BLaER1 treated with 17β-estradiol and CSF1 and Interleukin-3, amounts not matched to agents 10 nM and 100 nM (cell line): ENCODE measurements around the gene NBPF11.
"Not testable (repeated sequence)": the region's sequence is repeated elsewhere in the genome, so short reads cannot be mapped to it uniquely, and the experiment has no call there.

Experiments
- H3K27ac ChIP-seq, 11 experiments: shearing (Covaris generic); formaldehyde crosslinking; 2 replicates each; pipeline ENCODE4 v1.8.1; 2022
- H3K27me3 ChIP-seq, 11 experiments: shearing (Covaris generic); formaldehyde crosslinking; 2 replicates each; pipeline ENCODE4 v1.8.1; 2022
- H3K36me3 ChIP-seq, 11 experiments: shearing (Covaris generic); formaldehyde crosslinking; 2 replicates each; pipeline ENCODE4 v1.8.1; 2022
- H3K4me1 ChIP-seq, 10 experiments: shearing (Covaris generic); formaldehyde crosslinking; 2 replicates each; pipeline ENCODE4 v1.8.1; 2022
- H3K4me2 ChIP-seq, 11 experiments: shearing (Covaris generic); formaldehyde crosslinking; 2 replicates each; pipeline ENCODE4 v1.8.1; 2022
- H3K4me3 ChIP-seq, 10 experiments: shearing (Covaris generic); formaldehyde crosslinking; 2 replicates each; pipeline ENCODE4 v1.8.1; 2022
- H3K9ac ChIP-seq, 11 experiments: shearing (Covaris generic); formaldehyde crosslinking; 2 replicates each; pipeline ENCODE4 v1.8.1; 2022
- H3K9me3 ChIP-seq, 11 experiments: shearing (Covaris generic); formaldehyde crosslinking; replicated peaks in 1 of 11; 2 replicates each; pipeline ENCODE4 v1.8.1; 2022
- H4K20me1 ChIP-seq, 11 experiments: shearing (Covaris generic); formaldehyde crosslinking; 2 replicates each; pipeline ENCODE4 v1.8.1; 2022

NBPF11 gene

GRCh38 chr1:148147052-148147838, 4.8 kb downstream of the NBPF11 start:
- not testable (repeated sequence) for H3K9ac ChIP-seq, H3K4me1 ChIP-seq, H3K27me3 ChIP-seq, H3K36me3 ChIP-seq, H3K4me3 ChIP-seq, H3K9me3 ChIP-seq, H3K4me2 ChIP-seq, H3K27ac ChIP-seq
- peaks cover 0 to 35% (median 4%) of the 10 kb centered on the region in 11 experiments; a peak in 9 of 22 replicates for H4K20me1 ChIP-seq

- peaks cover 0 to 34% (median 4%) of the 10 kb centered on the region in 11 experiments; a peak in 9 of 22 replicates for H4K20me1 ChIP-seq
- H3K9ac ChIP-seq, H3K27me3 ChIP-seq, H3K4me1 ChIP-seq, H3K4me2 ChIP-seq, H3K4me3 ChIP-seq, H3K36me3 ChIP-seq, H3K27ac ChIP-seq, H3K9me3 ChIP-seq: not testable (repeated sequence)
Observed at GRCh38 chr1:148146191-148146997, 5.7 kb downstream of the NBPF11 start.

- peaks cover 0 to 11% (median 4%) of the 10 kb centered on the region in 11 experiments; a peak in 7 of 22 replicates for H4K20me1 ChIP-seq
- not testable (repeated sequence) for H3K4me3 ChIP-seq, H3K27me3 ChIP-seq, H3K27ac ChIP-seq, H3K9ac ChIP-seq, H3K4me2 ChIP-seq, H3K36me3 ChIP-seq, H3K4me1 ChIP-seq, H3K9me3 ChIP-seq
Observed at GRCh38 chr1:148143223-148143622, 8.9 kb downstream of the NBPF11 start.

GRCh38 chr1:148141936-148142335, 10.1 kb downstream of the NBPF11 start:
- not testable (repeated sequence) for H3K36me3 ChIP-seq, H3K9ac ChIP-seq, H3K27ac ChIP-seq, H3K4me2 ChIP-seq, H4K20me1 ChIP-seq, H3K9me3 ChIP-seq, H3K4me1 ChIP-seq, H3K4me3 ChIP-seq, H3K27me3 ChIP-seq

GRCh38 chr1:148138606-148139005, 13.5 kb downstream of the NBPF11 start:
- not testable (repeated sequence) for H3K9me3 ChIP-seq, H3K27ac ChIP-seq, H4K20me1 ChIP-seq, H3K36me3 ChIP-seq, H3K27me3 ChIP-seq, H3K9ac ChIP-seq, H3K4me2 ChIP-seq, H3K4me3 ChIP-seq, H3K4me1 ChIP-seq

GRCh38 chr1:148122341-148122740, 29.7 kb downstream of the NBPF11 start:
- H3K4me2 ChIP-seq, H3K4me3 ChIP-seq, H3K9me3 ChIP-seq, H3K27me3 ChIP-seq, H4K20me1 ChIP-seq, H3K27ac ChIP-seq, H3K4me1 ChIP-seq, H3K9ac ChIP-seq: not testable (repeated sequence)
- H3K36me3 ChIP-seq: peaks cover 0 to 13% (median 0%) of the 10 kb centered on the region in 11 experiments; a peak in 4 of 22 replicates

- not testable (repeated sequence) for H3K27me3 ChIP-seq
Observed at GRCh38 chr1:148120395-148120794, 31.7 kb downstream of the NBPF11 start.

GRCh38 chr1:148095732-148096131, 56.3 kb downstream of the NBPF11 start:
- not testable (repeated sequence) for H3K4me1 ChIP-seq, H3K9ac ChIP-seq, H3K36me3 ChIP-seq, H3K4me3 ChIP-seq, H3K27ac ChIP-seq, H3K27me3 ChIP-seq, H3K4me2 ChIP-seq, H3K9me3 ChIP-seq, H4K20me1 ChIP-seq

More at GRCh38 chr1:148120395-148120794, 31.7 kb downstream of the NBPF11 start:
- H4K20me1 ChIP-seq, H3K4me2 ChIP-seq, H3K4me1 ChIP-seq, H3K9me3 ChIP-seq, H3K36me3 ChIP-seq, H3K27ac ChIP-seq, H3K9ac ChIP-seq, H3K4me3 ChIP-seq: not testable (repeated sequence)

GRCh38 chr1:148086196-148086595, 65.9 kb downstream of the NBPF11 start:
- H4K20me1 ChIP-seq: not testable (repeated sequence)

GRCh38 chr1:148081205-148081604, 70.9 kb downstream of the NBPF11 start:
- not testable (repeated sequence) for H4K20me1 ChIP-seq, H3K4me1 ChIP-seq, H3K9ac ChIP-seq, H3K36me3 ChIP-seq, H3K27me3 ChIP-seq, H3K27ac ChIP-seq, H3K9me3 ChIP-seq, H3K4me3 ChIP-seq, H3K4me2 ChIP-seq

More at GRCh38 chr1:148086196-148086595, 65.9 kb downstream of the NBPF11 start:
- H3K36me3 ChIP-seq, H3K4me3 ChIP-seq, H3K4me2 ChIP-seq, H3K9ac ChIP-seq, H3K9me3 ChIP-seq, H3K27me3 ChIP-seq, H3K27ac ChIP-seq, H3K4me1 ChIP-seq: not testable (repeated sequence)

- H4K20me1 ChIP-seq, H3K9me3 ChIP-seq, H3K27ac ChIP-seq, H3K36me3 ChIP-seq, H3K27me3 ChIP-seq, H3K9ac ChIP-seq, H3K4me2 ChIP-seq, H3K4me3 ChIP-seq, H3K4me1 ChIP-seq: not testable (repeated sequence)
Observed at GRCh38 chr1:148078632-148079519, 73.2 kb downstream of the NBPF11 start.

- H4K20me1 ChIP-seq, H3K27ac ChIP-seq, H3K4me3 ChIP-seq, H3K9ac ChIP-seq, H3K27me3 ChIP-seq, H3K4me2 ChIP-seq, H3K4me1 ChIP-seq, H3K9me3 ChIP-seq, H3K36me3 ChIP-seq: not testable (repeated sequence)
Observed at GRCh38 chr1:148078090-148078489, 74.0 kb downstream of the NBPF11 start.

- H3K4me2 ChIP-seq, H3K9me3 ChIP-seq, H3K9ac ChIP-seq, H3K27ac ChIP-seq, H4K20me1 ChIP-seq, H3K4me3 ChIP-seq, H3K36me3 ChIP-seq, H3K27me3 ChIP-seq, H3K4me1 ChIP-seq: not testable (repeated sequence)
Observed at GRCh38 chr1:148077458-148077857, 74.6 kb downstream of the NBPF11 start.
